ENCODE measurements around the gene STARD5. TPM values are rescaled to one million over a fixed set of nuclear protein-coding genes. Genes with fewer than 3 reads are reported as not detected.

Gene STARD5
- total RNA-seq, 1 experiment from 2014 or later = 1.9 TPM

GRCh38 chr15:81276967-81277366, 47.0 kb downstream of the STARD5 start:
- TF ChIP-seq, protein P1, sequence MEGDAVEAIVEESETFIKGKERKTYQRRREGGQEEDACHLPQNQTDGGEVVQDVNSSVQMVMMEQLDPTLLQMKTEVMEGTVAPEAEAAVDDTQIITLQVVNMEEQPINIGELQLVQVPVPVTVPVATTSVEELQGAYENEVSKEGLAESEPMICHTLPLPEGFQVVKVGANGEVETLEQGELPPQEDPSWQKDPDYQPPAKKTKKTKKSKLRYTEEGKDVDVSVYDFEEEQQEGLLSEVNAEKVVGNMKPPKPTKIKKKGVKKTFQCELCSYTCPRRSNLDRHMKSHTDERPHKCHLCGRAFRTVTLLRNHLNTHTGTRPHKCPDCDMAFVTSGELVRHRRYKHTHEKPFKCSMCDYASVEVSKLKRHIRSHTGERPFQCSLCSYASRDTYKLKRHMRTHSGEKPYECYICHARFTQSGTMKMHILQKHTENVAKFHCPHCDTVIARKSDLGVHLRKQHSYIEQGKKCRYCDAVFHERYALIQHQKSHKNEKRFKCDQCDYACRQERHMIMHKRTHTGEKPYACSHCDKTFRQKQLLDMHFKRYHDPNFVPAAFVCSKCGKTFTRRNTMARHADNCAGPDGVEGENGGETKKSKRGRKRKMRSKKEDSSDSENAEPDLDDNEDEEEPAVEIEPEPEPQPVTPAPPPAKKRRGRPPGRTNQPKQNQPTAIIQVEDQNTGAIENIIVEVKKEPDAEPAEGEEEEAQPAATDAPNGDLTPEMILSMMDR (IDR thresholded peaks at IDR 0.05; ENCODE audit: unreplicated experiment) = no peak
- CTCF ChIA-PET = interaction anchor here (0.7 kb wide), 1 partner anchor 62 kb away, joined by 3 read pairs; no protein-coding TSS in a partner anchor
- Mint-ChIP-seq H3K9me3 (ENCODE audit: low read depth, unreplicated experiment) (no peaks in the 10 kb centered on the region), H3K27ac (ENCODE audit: unreplicated experiment) (no peak overlapping the region), H3K4me1 (ENCODE audit: low read depth, unreplicated experiment) (no peaks in the 10 kb centered on the region), H3K4me3 (ENCODE audit: low read depth, unreplicated experiment) (no peak overlapping the region), H3K27me3 (ENCODE audit: unreplicated experiment) (peaks cover 96% of the 10 kb centered on the region), H3K36me3 (ENCODE audit: insufficient read depth, unreplicated experiment) (no peaks in the 10 kb centered on the region)
- BruUV-seq (replicated peaks) = no TSS peak
- intact Hi-C loops (cut with micrococcal nuclease; ENCODE audit: unreplicated experiment) = no loop called here
- no peak for DNase-seq

- no peaks in the 10 kb centered on the region for H3K4me1 Mint-ChIP-seq (ENCODE audit: low read depth, unreplicated experiment)
- no peak overlapping the region for H3K4me3 Mint-ChIP-seq (ENCODE audit: low read depth, unreplicated experiment)
- intact Hi-C loops (cut with micrococcal nuclease; ENCODE audit: unreplicated experiment) = loop anchor here (1.0 kb wide), 2 partner anchors 60 to 124 kb away; no protein-coding TSS in a partner anchor
- no peaks in the 10 kb centered on the region for H3K36me3 Mint-ChIP-seq (ENCODE audit: insufficient read depth, unreplicated experiment)
- H3K9me3 Mint-ChIP-seq (ENCODE audit: low read depth, unreplicated experiment) = no peaks in the 10 kb centered on the region
- H3K27me3 Mint-ChIP-seq (ENCODE audit: unreplicated experiment) = peaks cover 96% of the 10 kb centered on the region
- BruUV-seq (replicated peaks) = no TSS peak
- no peak for DNase-seq
- TF ChIP-seq, protein P1 (IDR thresholded peaks at IDR 0.05; ENCODE audit: unreplicated experiment) = no peak
- no peak overlapping the region for H3K27ac Mint-ChIP-seq (ENCODE audit: unreplicated experiment)
- CTCF ChIA-PET = interaction anchor here (1.3 to 2.8 kb wide), 3 partner anchors 17 to 169 kb away, joined by 3 to 17 read pairs (median 5); no protein-coding TSS in a partner anchor
Observed at GRCh38 chr15:81275711-81276392, 48.1 kb downstream of the STARD5 start.

- TF ChIP-seq, protein P1 (IDR thresholded peaks at IDR 0.05; ENCODE audit: unreplicated experiment) = peak; percentile 70
- H3K27ac Mint-ChIP-seq (ENCODE audit: unreplicated experiment) = no peak overlapping the region
- no peaks in the 10 kb centered on the region for H3K36me3 Mint-ChIP-seq (ENCODE audit: insufficient read depth, unreplicated experiment)
- no peak overlapping the region for H3K4me3 Mint-ChIP-seq (ENCODE audit: low read depth, unreplicated experiment)
- no peaks in the 10 kb centered on the region for H3K4me1 Mint-ChIP-seq (ENCODE audit: low read depth, unreplicated experiment)
- BruUV-seq (replicated peaks) = no TSS peak
- CTCF ChIA-PET = interaction anchor here (1.0 to 2.8 kb wide), 6 partner anchors 9 to 169 kb away, joined by 3 to 17 read pairs (median 3); no protein-coding TSS in a partner anchor
- intact Hi-C loops (cut with micrococcal nuclease; ENCODE audit: unreplicated experiment) = loop anchor here (1.0 kb wide), 2 partner anchors 61 to 125 kb away; no protein-coding TSS in a partner anchor
- peaks cover 96% of the 10 kb centered on the region for H3K27me3 Mint-ChIP-seq (ENCODE audit: unreplicated experiment)
- DNase-seq = peak; percentile 81
- no peaks in the 10 kb centered on the region for H3K9me3 Mint-ChIP-seq (ENCODE audit: low read depth, unreplicated experiment)
Observed at GRCh38 chr15:81274931-81275707, 48.8 kb downstream of the STARD5 start.

DNA sequence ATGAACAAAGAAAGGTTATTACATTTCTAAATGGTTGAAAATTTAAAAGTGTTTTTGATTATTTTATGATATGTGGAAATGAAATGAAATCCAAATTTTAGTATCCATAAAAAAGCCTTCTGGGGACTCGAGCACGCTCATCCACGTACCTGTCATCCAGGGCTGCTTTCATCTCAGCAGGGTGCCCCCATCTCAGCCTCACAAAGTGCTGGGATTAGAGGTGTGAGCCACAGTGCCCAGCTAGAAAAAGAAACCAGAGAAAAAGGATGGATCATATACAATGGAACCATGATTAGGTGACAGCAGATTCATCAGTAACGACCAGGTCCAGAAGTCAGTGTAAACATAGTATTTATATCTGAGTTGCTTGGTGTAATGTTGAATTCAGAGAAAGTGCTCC, 49.7 kb downstream of the STARD5 start:
- DNase-seq = no peak
- CTCF ChIA-PET = interaction anchor here (0.6 to 2.8 kb wide), 6 partner anchors 8 to 389 kb away, joined by 3 to 17 read pairs (median 3); no protein-coding TSS in a partner anchor

More for the DNA sequence above, 49.7 kb downstream of the STARD5 start:
- H3K27me3 Mint-ChIP-seq (ENCODE audit: unreplicated experiment) = peaks cover 96% of the 10 kb centered on the region
- H3K4me1 Mint-ChIP-seq (ENCODE audit: low read depth, unreplicated experiment) = no peaks in the 10 kb centered on the region
- intact Hi-C loops (cut with micrococcal nuclease; ENCODE audit: unreplicated experiment) = no loop called here
- H3K4me3 Mint-ChIP-seq (ENCODE audit: low read depth, unreplicated experiment) = no peak overlapping the region
- H3K36me3 Mint-ChIP-seq (ENCODE audit: insufficient read depth, unreplicated experiment) = no peaks in the 10 kb centered on the region
- H3K9me3 Mint-ChIP-seq (ENCODE audit: low read depth, unreplicated experiment) = no peaks in the 10 kb centered on the region
- TF ChIP-seq, protein P1 (IDR thresholded peaks at IDR 0.05; ENCODE audit: unreplicated experiment) = no peak
- no peak overlapping the region for H3K27ac Mint-ChIP-seq (ENCODE audit: unreplicated experiment)
- no TSS peak for BruUV-seq (replicated peaks)

Measured in Calu3 (cell line).